Testis (tissue), 3 donors: Measurements from ENCODE around the gene TTLL1. TPM values are rescaled to one million over a fixed set of nuclear protein-coding genes. Genes with fewer than 3 reads are reported as not detected.

Source experiments
- DNase-seq: peaks from one replicate; pipeline ENCODE4 v3.0.0-alpha.2; 2019
- H3K27ac ChIP-seq, 2 donors: fragments of 200-600 bp; sonication (generic); one replicate each; pipeline ENCODE4 v1.5.1; 2019
- H3K27me3 ChIP-seq: fragments of 200-600 bp; sonication (generic); one replicate; pipeline ENCODE4 v1.5.1; 2019
- H3K36me3 ChIP-seq: fragments of 200-600 bp; sonication (generic); one replicate; pipeline ENCODE4 v1.5.1; 2017; ENCODE audit warnings: low read depth; ENCODE audit errors: missing control alignments
- H3K4me1 ChIP-seq: fragments of 200-600 bp; sonication (generic); one replicate; pipeline ENCODE4 v1.5.1; 2019
- H3K4me3 ChIP-seq, 2 donors: fragments of 200-600 bp; sonication (generic); one replicate each; pipeline ENCODE4 v1.5.1; 2017 to 2019
- H3K9me3 ChIP-seq: fragments of 200-600 bp; sonication (generic); one replicate; pipeline ENCODE4 v1.5.1; 2017
- POLR2A ChIP-seq: fragments of 450-650 bp; IDR thresholded peaks from one replicate; pipeline ENCODE4 v1.6.1; 2017; ENCODE audit warnings: antibody characterized with exemption, mild to moderate bottlenecking, moderate library complexity
- WGBS, 2 donors: methylation state at CpG; one replicate each; pipeline ENCODE4 v1.1.5; 2018; 5-methylcytosine and 5-hydroxymethylcytosine counted together
- intact Hi-C: fragments of 100-400 bp; cut with DNase I; formaldehyde crosslinking; loops from one replicate; pipeline ENCODE4 v1.15.1; 2023; ENCODE audit warnings: low total_unique reads
- polyA plus RNA-seq: library from polyadenylated mRNA; stranded (reverse); fragments of 350-450 nt; fragmentation: Illumina TruSeq; extraction: RNeasy Lipid Tissue Mini Kit (QIAGEN cat#74804); gene quantifications from one replicate; pipeline ENCODE4 v1.2.3, GENCODE V29; 2014; ENCODE audit warnings: low read depth, low replicate concordance; ENCODE audit not compliant: insufficient read depth
- total RNA-seq, 2 donors: library from RNA; depleted of rRNA; stranded (reverse); fragments of >200 nt; gene quantifications; one replicate each; pipeline ENCODE4 v1.2.3, GENCODE V29; 2016
- TF ChIP-seq, protein P1 (sequence below), 3 experiments: fragments of 450-650 bp in 2 of 3; fragments of 200-600 bp in 1 of 3; sonication (generic) in 1 of 3; IDR thresholded peaks; one replicate each; pipeline ENCODE4 v1.5.1; 2016 to 2019; ENCODE audit warnings: antibody characterized with exemption in 3 of 3, mild to moderate bottlenecking in 2 of 3, moderate library complexity in 1 of 3

TTLL1 gene
- total and polyA plus RNA-seq, 3 donors from 2014 or later = 22.5 to 30.0 (median 28.9) TPM

DNA sequence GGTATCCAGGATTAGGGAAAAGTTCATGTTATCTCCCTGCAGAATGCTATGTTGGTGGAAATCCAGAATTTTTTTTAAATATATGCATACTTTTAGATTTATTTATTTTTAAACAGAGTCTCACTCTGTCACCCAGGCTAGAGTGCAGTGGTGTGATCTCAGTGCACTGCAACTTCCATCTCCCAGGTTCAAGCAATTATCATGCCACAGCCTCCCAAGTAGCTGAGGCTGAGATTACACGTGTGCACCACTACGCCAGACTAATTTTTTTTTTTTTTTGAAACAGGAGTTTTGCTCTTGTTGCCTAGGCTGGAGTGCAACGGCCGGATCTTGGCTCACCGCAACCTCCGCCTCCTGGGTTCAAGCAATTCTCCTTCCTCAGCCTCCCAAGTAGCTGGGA lies 76.8 kb downstream of the TTLL1 start:
- 87 to 92% methylated on average over 6 of the region's 6 CpGs for WGBS, 2 donors
- Histone ChIP-seq H3K27ac (no peak overlapping the region), H3K27me3 (no peaks in the 10 kb centered on the region), H3K4me3 (no peak overlapping the region), H3K4me1 (peaks cover 13% of the 10 kb centered on the region), H3K36me3 (no peaks in the 10 kb centered on the region), H3K9me3 (no peaks in the 10 kb centered on the region)
- intact Hi-C loops = no loop called here
- TF ChIP-seq POLR2A = no peak
- TF ChIP-seq, protein P1, sequence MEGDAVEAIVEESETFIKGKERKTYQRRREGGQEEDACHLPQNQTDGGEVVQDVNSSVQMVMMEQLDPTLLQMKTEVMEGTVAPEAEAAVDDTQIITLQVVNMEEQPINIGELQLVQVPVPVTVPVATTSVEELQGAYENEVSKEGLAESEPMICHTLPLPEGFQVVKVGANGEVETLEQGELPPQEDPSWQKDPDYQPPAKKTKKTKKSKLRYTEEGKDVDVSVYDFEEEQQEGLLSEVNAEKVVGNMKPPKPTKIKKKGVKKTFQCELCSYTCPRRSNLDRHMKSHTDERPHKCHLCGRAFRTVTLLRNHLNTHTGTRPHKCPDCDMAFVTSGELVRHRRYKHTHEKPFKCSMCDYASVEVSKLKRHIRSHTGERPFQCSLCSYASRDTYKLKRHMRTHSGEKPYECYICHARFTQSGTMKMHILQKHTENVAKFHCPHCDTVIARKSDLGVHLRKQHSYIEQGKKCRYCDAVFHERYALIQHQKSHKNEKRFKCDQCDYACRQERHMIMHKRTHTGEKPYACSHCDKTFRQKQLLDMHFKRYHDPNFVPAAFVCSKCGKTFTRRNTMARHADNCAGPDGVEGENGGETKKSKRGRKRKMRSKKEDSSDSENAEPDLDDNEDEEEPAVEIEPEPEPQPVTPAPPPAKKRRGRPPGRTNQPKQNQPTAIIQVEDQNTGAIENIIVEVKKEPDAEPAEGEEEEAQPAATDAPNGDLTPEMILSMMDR (IDR thresholded peaks at IDR 0.05) = no peak
- DNase-seq = no peak

DNA sequence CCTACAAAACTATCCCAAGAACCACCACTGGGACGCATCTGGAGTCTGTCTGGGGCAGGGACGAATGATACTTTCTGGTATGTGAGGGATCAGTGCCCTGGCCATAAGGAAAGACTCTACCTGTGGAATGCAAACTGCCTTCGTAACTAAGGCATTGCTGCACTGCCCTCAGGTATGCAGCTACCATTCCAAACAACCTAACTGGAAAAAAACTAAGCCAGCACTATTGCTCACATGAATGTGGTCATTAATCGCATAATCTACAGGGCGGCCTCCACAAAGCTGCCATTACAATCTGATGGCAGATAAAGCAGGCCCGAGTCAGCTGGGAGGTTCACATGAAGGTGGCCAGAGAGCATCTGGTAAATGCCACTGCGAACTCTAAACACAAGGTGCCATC lies 78.1 kb downstream of the TTLL1 start:
- Histone ChIP-seq H3K27me3 (no peaks in the 10 kb centered on the region), H3K36me3 (no peaks in the 10 kb centered on the region), H3K27ac (no peak overlapping the region)

DNA sequence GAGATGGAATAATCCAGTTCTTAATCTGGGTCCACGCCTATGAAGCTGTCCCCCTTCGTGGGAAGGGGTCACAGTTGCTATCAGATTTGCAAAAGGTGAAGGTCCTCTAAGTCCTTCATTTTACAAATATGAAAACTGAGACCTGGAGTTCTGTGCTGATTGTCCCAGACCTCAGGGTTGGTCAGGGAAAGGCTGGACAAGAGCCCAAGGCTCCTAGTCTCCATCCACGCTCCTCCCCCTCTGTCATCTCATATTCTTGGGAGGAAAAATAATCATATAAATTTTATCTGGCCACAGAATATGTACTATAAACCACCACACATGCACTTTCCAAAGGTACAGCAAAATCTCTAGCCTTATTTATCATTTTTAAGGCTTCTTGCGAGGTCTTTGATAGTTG lies 79.7 kb downstream of the TTLL1 start:
- H3K4me1 ChIP-seq = peaks cover 7% of the 10 kb centered on the region

More for the DNA sequence above, 78.1 kb downstream of the TTLL1 start:
- no peak overlapping the region for H3K4me3 ChIP-seq
- DNase-seq = no peak
- intact Hi-C loops = no loop called here
- no peaks in the 10 kb centered on the region for H3K9me3 ChIP-seq
- no peak for TF ChIP-seq POLR2A
- TF ChIP-seq, protein P1 (IDR thresholded peaks at IDR 0.05) = no peak
- WGBS, 2 donors = 79 to 90% methylated on average over 7 of the region's 7 CpGs
- H3K4me1 ChIP-seq = peaks cover 13% of the 10 kb centered on the region

DNA sequence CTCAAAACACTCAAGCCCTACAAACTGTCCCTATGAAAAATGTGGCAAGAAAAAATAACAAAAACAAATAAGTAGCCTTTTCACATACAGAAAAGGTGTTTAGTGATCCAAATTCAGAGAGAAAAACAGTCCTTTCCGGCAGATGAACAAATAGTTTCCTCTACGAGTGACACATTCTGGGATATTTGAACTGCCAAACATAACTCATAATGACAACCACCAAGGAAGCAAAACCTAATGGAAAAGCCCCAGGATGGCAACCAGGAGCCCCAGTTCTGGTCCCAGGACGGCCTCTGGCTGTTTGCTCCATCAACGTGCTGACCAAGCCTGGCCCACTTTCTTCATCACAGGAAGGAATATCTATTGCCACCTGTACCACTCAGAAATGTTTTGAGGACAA lies 80.3 kb downstream of the TTLL1 start:
- no peak overlapping the region for H3K27ac ChIP-seq
- 80 to 90% methylated on average over 4 of the region's 4 CpGs for WGBS, 2 donors
- no peaks in the 10 kb centered on the region for H3K36me3 ChIP-seq
- intact Hi-C loops = no loop called here
- H3K4me3 ChIP-seq = no peak overlapping the region
- no peaks in the 10 kb centered on the region for H3K9me3 ChIP-seq
- TF ChIP-seq, protein P1 (IDR thresholded peaks at IDR 0.05) = no peak
- TF ChIP-seq POLR2A = no peak
- no peak for DNase-seq
- H3K27me3 ChIP-seq = no peaks in the 10 kb centered on the region
- peaks cover 11% of the 10 kb centered on the region for H3K4me1 ChIP-seq

More for the DNA sequence above, 79.7 kb downstream of the TTLL1 start:
- Histone ChIP-seq H3K36me3 (no peaks in the 10 kb centered on the region), H3K27ac (no peak overlapping the region), H3K9me3 (no peaks in the 10 kb centered on the region), H3K27me3 (no peaks in the 10 kb centered on the region), H3K4me3 (no peak overlapping the region)
- TF ChIP-seq, protein P1 (IDR thresholded peaks at IDR 0.05) = no peak
- no peak for TF ChIP-seq POLR2A
- intact Hi-C loops = no loop called here
- no peak for DNase-seq
- 64 to 77% methylated on average over 4 of the region's 4 CpGs for WGBS, 2 donors

DNA sequence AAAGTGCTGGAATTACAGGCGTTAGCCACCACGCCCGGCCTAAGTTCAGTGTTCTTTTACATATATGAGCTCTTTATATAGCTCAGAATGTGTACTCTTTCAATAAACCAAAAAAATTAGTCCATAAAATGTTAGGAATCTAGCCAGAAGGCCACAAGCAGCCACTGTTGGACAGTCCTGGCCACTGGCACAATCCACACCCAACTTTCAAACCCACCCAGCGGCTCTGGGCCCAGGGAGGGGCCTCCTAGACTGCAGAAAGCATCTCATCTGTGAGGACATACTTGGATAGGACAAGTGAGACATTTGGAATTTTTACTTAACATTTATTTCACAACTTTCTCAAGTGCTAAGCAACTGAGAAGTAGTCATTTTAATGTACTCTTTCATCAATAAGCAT lies 80.7 kb downstream of the TTLL1 start:
- H3K4me3 ChIP-seq = no peak overlapping the region
- no peak overlapping the region for H3K27ac ChIP-seq
- intact Hi-C loops = no loop called here
- H3K36me3 ChIP-seq = no peaks in the 10 kb centered on the region
- H3K27me3 ChIP-seq = no peaks in the 10 kb centered on the region
- peaks cover 11% of the 10 kb centered on the region for H3K4me1 ChIP-seq
- no peaks in the 10 kb centered on the region for H3K9me3 ChIP-seq
- TF ChIP-seq, protein P1 (IDR thresholded peaks at IDR 0.05) = no peak
- no peak for TF ChIP-seq POLR2A
- DNase-seq = no peak
- 90 to 98% methylated on average over 4 of the region's 4 CpGs for WGBS, 2 donors
